BJ (cell line): ENCODE results near the gene PRKAG2. TPM values are rescaled to one million over a fixed set of nuclear protein-coding genes. Genes with fewer than 3 reads are reported as not detected.

Source experiments
- CTCF ChIA-PET: fragments of 350-600 bp; formaldehyde crosslinking; extraction: SDS; loops from one replicate; lab custom pipeline; 2021; ENCODE audit warnings: antibody characterized with exemption, inconsistent platforms; lab: Yijun Ruan, JAX
- POLR2A ChIA-PET: fragments of 300-600 bp; sonication (Branson Sonifier 250); formaldehyde crosslinking; extraction: SDS; loops from one replicate; lab custom pipeline; 2021; ENCODE audit warnings: antibody characterized with exemption; lab: Charles Lee
- DNase-seq: peaks from one replicate; pipeline ENCODE4 v3.0.0-alpha.2; 2011; ENCODE audit warnings: low read depth
- H3K27me3 ChIP-seq: 2 replicates; pipeline ENCODE4 v1.6.0; 2011; ENCODE audit warnings: low read length; ENCODE audit not compliant: control insufficient read depth, insufficient read depth
- H3K36me3 ChIP-seq: 2 replicates; pipeline ENCODE4 v1.5.1; 2011; ENCODE audit warnings: low read length; ENCODE audit not compliant: control insufficient read depth, insufficient read depth
- H3K4me3 ChIP-seq: 2 replicates; pipeline ENCODE4 v1.5.1; 2011; ENCODE audit warnings: low read depth, mild to moderate bottlenecking, control low read depth, low read length
- polyA plus RNA-seq: library from polyadenylated mRNA; depleted of rRNA; stranded (reverse); fragments of >200 nt; gene quantifications from 2 replicates; pipeline ENCODE4 v1.2.3, GENCODE V29; 2011
- TF ChIP-seq, protein P1 (sequence below): IDR thresholded peaks from 2 replicates; pipeline ENCODE4 v1.5.1; 2011; ENCODE audit warnings: low read depth, mild to moderate bottlenecking, control low read depth, inconsistent platforms, low read length, moderate library complexity; ENCODE audit not compliant: insufficient read depth

PRKAG2 gene
- polyA plus RNA-seq, 1 experiment = 11.3 TPM

DNA sequence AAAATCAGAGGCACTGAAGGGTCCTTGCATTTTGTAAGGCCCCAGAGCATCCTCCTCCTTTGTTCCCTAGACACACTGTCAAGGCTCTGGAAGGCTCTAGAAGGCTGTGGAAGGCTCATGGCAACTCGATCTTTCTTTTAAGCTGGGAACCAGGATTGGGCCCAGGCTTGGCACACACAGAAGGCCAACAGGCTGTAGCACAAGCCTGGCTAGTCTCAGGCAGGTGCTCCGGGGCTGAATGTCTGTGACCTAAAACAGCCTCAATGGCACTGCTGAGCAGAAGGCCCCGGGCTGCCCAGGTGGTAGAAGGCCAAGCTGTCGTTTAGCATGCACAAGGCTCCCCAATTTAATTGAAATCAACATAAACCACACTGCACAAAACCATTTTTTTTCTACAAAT is 55.7 kb downstream of the PRKAG2 start:
- no peaks in the 10 kb centered on the region for H3K36me3 ChIP-seq

DNA sequence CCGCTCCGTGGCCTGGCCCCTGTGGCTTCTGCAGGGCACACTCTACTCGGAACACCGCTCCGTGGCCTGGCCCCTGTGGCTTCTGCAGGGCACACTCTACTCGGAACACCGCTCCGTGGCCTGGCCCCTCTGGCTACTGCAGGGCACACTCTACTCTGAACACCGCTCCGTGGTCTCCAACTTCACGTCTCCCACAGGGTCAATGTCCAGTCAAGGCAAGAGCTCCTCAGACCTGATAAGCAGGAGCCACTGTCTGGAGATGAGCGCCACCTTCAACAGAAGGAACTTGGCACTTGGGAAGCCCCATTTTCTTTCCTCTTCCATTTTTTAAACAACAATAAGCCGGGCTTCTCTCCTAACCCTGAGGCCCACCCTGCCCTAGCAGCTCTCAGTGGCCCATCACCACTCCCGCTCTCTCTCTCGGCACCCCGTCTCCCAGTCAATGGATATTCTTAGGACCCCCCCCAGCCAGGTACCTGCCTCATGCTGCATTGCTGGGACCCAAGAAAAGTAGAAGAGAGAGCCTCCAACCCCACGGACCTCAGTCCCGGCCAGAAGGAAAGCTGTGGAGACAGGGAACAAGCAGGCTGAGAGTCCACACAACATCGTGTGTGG is 56.3 kb downstream of the PRKAG2 start:
- no peak for DNase-seq
- TF ChIP-seq, protein P1, sequence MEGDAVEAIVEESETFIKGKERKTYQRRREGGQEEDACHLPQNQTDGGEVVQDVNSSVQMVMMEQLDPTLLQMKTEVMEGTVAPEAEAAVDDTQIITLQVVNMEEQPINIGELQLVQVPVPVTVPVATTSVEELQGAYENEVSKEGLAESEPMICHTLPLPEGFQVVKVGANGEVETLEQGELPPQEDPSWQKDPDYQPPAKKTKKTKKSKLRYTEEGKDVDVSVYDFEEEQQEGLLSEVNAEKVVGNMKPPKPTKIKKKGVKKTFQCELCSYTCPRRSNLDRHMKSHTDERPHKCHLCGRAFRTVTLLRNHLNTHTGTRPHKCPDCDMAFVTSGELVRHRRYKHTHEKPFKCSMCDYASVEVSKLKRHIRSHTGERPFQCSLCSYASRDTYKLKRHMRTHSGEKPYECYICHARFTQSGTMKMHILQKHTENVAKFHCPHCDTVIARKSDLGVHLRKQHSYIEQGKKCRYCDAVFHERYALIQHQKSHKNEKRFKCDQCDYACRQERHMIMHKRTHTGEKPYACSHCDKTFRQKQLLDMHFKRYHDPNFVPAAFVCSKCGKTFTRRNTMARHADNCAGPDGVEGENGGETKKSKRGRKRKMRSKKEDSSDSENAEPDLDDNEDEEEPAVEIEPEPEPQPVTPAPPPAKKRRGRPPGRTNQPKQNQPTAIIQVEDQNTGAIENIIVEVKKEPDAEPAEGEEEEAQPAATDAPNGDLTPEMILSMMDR = no peak
- H3K36me3 ChIP-seq = no peaks in the 10 kb centered on the region
- peaks cover 10% of the 10 kb centered on the region for H3K27me3 ChIP-seq
- ChIA-PET POLR2A (no interaction called here), CTCF (no interaction called here)
- no peak overlapping the region for H3K4me3 ChIP-seq

More for the DNA sequence above, 55.7 kb downstream of the PRKAG2 start:
- no peak for DNase-seq
- ChIA-PET CTCF (no interaction called here), POLR2A (no interaction called here)
- peaks cover 12% of the 10 kb centered on the region for H3K27me3 ChIP-seq
- H3K4me3 ChIP-seq = no peak overlapping the region
- TF ChIP-seq, protein P1 = no peak

DNA sequence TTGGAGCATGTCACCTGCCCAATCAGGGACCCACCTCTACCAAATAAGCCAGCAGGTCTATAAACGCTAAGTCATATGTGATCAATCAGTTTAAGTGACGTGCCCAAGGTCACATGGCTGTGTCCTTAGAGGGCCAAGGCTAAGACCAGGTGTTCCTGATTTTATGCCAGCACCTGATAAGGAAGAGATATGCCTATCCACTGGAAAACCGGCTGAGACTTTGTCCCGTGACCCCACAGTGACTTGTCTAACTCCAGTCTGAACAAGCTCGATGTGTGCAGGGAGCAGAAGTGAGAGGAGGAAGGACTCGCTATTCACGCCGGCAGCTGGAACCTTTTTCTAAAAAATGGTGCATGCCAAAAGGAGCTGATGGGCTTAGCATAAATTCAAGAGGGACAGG is 57.0 kb downstream of the PRKAG2 start:
- Histone ChIP-seq H3K27me3 (peaks cover 13% of the 10 kb centered on the region), H3K36me3 (no peaks in the 10 kb centered on the region), H3K4me3 (no peak overlapping the region)
- ChIA-PET CTCF (no interaction called here), POLR2A (no interaction called here)
- TF ChIP-seq, protein P1 = no peak
- no peak for DNase-seq

DNA sequence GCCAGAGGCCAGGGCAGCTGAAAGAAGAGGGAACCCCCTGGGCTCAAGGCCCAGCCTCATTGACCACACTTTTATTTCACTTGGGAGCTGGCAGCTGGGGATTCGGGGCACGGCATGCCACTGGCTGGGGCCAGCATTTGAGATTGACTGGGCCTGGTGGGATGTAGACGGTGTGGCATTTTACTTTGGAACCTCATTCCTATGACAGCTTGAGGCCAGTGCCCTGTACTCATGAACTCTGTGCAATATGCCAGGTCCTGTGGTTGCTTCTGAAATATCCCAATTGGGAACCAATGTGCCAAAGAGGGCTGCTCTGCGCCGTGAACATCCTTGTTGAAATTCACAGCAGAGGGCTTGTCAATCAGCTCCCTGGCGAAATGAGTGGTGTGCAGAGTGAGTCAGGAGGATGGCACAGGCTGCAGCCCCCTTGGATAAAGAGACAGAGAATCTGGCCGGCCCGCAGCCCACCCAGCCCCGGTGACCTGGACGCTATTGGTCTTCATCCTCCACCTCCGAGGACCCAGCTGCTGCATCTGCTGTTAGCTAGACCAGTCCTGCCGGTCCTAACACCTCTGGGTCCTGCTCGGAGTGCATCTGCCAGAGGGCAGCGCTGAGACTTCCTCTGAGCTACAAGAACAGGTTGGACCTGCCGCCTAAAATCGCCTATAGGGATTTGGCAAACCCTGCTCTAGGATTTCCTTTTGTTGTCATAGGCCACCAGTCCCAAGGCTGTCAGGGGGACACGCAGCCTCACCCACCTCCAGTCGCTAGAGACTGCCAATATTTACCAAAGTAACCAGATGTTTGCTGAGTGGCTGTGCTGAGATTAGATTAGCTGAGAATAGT is 58.0 kb downstream of the PRKAG2 start:
- CTCF ChIA-PET = interaction anchor here (0.6 to 1.7 kb wide), 2 partner anchors 11 to 15 kb away, joined by 4 to 5 read pairs; no protein-coding TSS in a partner anchor
- Histone ChIP-seq H3K4me3 (no peak overlapping the region), H3K36me3 (no peaks in the 10 kb centered on the region), H3K27me3 (peaks cover 13% of the 10 kb centered on the region)
- POLR2A ChIA-PET = no interaction called here
- DNase-seq = no peak
- TF ChIP-seq, protein P1 = no peak

DNA sequence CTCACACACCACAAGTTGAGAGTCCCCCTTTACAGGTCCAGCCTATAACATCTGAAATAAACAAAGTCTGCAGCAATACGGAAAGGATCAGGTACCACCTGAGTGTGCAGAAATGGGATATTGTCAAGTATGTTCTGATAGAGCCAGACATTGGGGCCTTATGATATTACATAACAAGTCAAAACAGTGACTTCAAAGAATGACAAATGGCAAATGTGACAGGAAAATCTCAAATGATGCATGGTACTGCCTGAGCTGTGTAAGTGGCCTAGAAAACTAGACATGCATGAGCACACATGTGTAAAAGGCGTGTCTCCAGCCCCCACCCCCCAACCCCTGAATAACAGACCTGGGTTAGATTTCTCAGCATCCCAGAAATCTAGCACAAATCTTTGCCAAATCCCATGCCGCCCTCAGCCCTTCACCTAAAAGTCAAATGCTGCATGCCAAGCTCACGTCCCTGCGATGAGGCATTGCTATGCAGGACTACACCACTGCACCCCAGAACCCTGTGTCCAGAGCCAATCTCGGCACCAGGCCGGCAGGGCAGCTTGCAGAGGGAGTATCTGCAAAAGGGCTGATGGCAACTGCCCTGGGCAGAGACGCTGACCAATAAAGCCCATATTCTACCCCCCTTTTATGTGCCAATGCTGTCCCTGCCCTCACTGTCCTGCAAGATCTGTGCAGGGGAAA is 58.8 kb downstream of the PRKAG2 start:
- TF ChIP-seq, protein P1 = no peak
- Histone ChIP-seq H3K36me3 (no peaks in the 10 kb centered on the region), H3K4me3 (no peak overlapping the region), H3K27me3 (peaks cover 11% of the 10 kb centered on the region)
- DNase-seq = no peak
- CTCF ChIA-PET = interaction anchor here (0.6 to 1.7 kb wide), 2 partner anchors 11 to 14 kb away, joined by 4 to 5 read pairs; no protein-coding TSS in a partner anchor
- POLR2A ChIA-PET = no interaction called here
